Endothelial cell of umbilical vein (primary cell): ENCODE measurements around the gene ZBTB46. TPM values are rescaled to one million over a fixed set of nuclear protein-coding genes. Genes with fewer than 3 reads are reported as not detected.

ENCODE experiments used
- BruUV-seq: library from RNA; stranded (reverse); fragments of 400-500 nt; replicated peaks from 2 replicates; lab custom pipeline; 2021; lab: Mats Ljungman, UMichigan
- CTCF ChIA-PET: fragments of 300-600, 350-600 bp; sonication (Branson Sonifier 250); formaldehyde crosslinking; loops from one replicate; lab custom pipeline; 2021; ENCODE audit warnings: antibody characterized with exemption, inconsistent platforms; lab: Charles Lee
- POLR2A ChIA-PET: fragments of 300-600, 350-600 bp; sonication (Branson Sonifier 250); formaldehyde crosslinking; loops from one replicate; lab custom pipeline; 2021; ENCODE audit warnings: antibody characterized with exemption, inconsistent platforms; lab: Charles Lee
- DNase-seq: peaks from one replicate; pipeline ENCODE4 v3.0.0-alpha.2; 2011; ENCODE audit warnings: low read depth, low spot score
- FAIRE-seq: peaks from 2 replicates; lab custom pipeline; 2011; peaks lifted over from hg19 to GRCh38; lab: Jason Lieb, UNC
- H2AFZ ChIP-seq: 2 replicates; pipeline ENCODE4 v1.6.0; 2012; ENCODE audit warnings: low read depth, low read length, control low read depth, inconsistent platforms
- H3K27ac ChIP-seq: 2 replicates; pipeline ENCODE4 v1.5.1; 2011; ENCODE audit warnings: low read depth, mild to moderate bottlenecking, control low read depth, low read length, moderate library complexity; ENCODE audit not compliant: insufficient read depth
- H3K27me3 ChIP-seq, 2 experiments: 2 replicates each; pipeline versions ENCODE4 v1.6.0 to v1.6.1; 2011; ENCODE audit warnings: low read length in 2 of 2, mixed read lengths in 1 of 2; ENCODE audit not compliant: control insufficient read depth in 2 of 2, insufficient read depth in 2 of 2
- H3K36me3 ChIP-seq, 2 experiments: 2 replicates in 1 of 2; 3 replicates in 1 of 2; pipeline ENCODE4 v1.5.1; 2011; ENCODE audit warnings: low read length in 2 of 2, mild to moderate bottlenecking in 1 of 2, moderate library complexity in 1 of 2; ENCODE audit not compliant: control insufficient read depth in 2 of 2, insufficient read depth in 2 of 2; ENCODE audit errors: extremely low read depth in 1 of 2
- H3K4me1 ChIP-seq: 3 replicates; pipeline ENCODE4 v1.5.1; 2011; ENCODE audit warnings: mild to moderate bottlenecking, low read length; ENCODE audit not compliant: control insufficient read depth, insufficient read depth; ENCODE audit errors: extremely low read depth
- H3K4me2 ChIP-seq: 2 replicates; pipeline ENCODE4 v1.6.1; 2011; ENCODE audit warnings: low read length, control low read depth, mixed read lengths; ENCODE audit not compliant: insufficient read depth
- H3K4me3 ChIP-seq, 3 experiments: fragments of 200-600 bp in 1 of 3; sonication (generic), shearing (Covaris generic) in 1 of 3; replicated peaks in 1 of 3; 2 replicates each; pipeline ENCODE4 v1.5.1; 2011 to 2016; ENCODE audit warnings: control low read depth in 3 of 3, low read length in 3 of 3, mild to moderate bottlenecking in 2 of 3, inconsistent platforms in 1 of 3, low read depth in 1 of 3, moderate library complexity in 1 of 3; ENCODE audit not compliant: insufficient read depth in 1 of 3
- H3K79me2 ChIP-seq: 2 replicates; pipeline ENCODE4 v1.6.0; 2012; ENCODE audit warnings: low read length, inconsistent platforms; ENCODE audit not compliant: control insufficient read depth, insufficient read depth
- H3K9ac ChIP-seq: replicated peaks from 2 replicates; pipeline ENCODE3; 2011; ENCODE audit warnings: low read length, control low read depth; ENCODE audit not compliant: insufficient read depth; ENCODE audit errors: extremely low read depth
- H3K9me1 ChIP-seq: replicated peaks from 3 replicates; pipeline ENCODE4 v1.6.0; 2011; ENCODE audit warnings: mild to moderate bottlenecking, low read length; ENCODE audit not compliant: control insufficient read depth, insufficient read depth; ENCODE audit errors: extremely low read depth
- H3K9me3 ChIP-seq: replicated peaks from 2 replicates; pipeline ENCODE4 v1.5.1; 2012; ENCODE audit warnings: low read length, inconsistent platforms; ENCODE audit not compliant: control insufficient read depth, insufficient read depth
- H4K20me1 ChIP-seq: replicated peaks from 2 replicates; pipeline ENCODE3; 2011; ENCODE audit warnings: mild to moderate bottlenecking, low read length; ENCODE audit not compliant: control insufficient read depth, insufficient read depth; ENCODE audit errors: extremely low read depth
- EZH2 ChIP-seq: IDR thresholded peaks from 2 replicates; pipeline ENCODE4 v1.6.1; 2012; ENCODE audit warnings: borderline replicate concordance, low read depth, mild to moderate bottlenecking, moderate library complexity, low read length, inconsistent platforms; ENCODE audit not compliant: severe bottlenecking
- FOS ChIP-seq: IDR thresholded peaks from 2 replicates; pipeline ENCODE4 v1.6.1; 2011; ENCODE audit warnings: mild to moderate bottlenecking, low read length, moderate library complexity, borderline replicate concordance; ENCODE audit not compliant: insufficient read depth
- GATA2 ChIP-seq: IDR thresholded peaks from 2 replicates; pipeline ENCODE4 v1.7.0; 2011; ENCODE audit warnings: low read depth, mild to moderate bottlenecking, moderate library complexity, mixed read lengths, low read length; ENCODE audit not compliant: insufficient read length, insufficient read depth
- JUN ChIP-seq: IDR thresholded peaks from 2 replicates; pipeline ENCODE4 v1.6.1; 2011; ENCODE audit warnings: borderline replicate concordance, low read depth; ENCODE audit not compliant: insufficient read length, insufficient read depth
- MAX ChIP-seq: IDR thresholded peaks from 2 replicates; pipeline ENCODE4 v1.6.1; 2011; ENCODE audit not compliant: insufficient read depth, insufficient read length
- MYC ChIP-seq: IDR thresholded peaks from one replicate; pipeline ENCODE4 v1.6.1; 2011; ENCODE audit warnings: mild to moderate bottlenecking, low read depth, low read length
- POLR2A ChIP-seq: IDR thresholded peaks from 2 replicates; pipeline ENCODE4 v1.6.1; 2012; ENCODE audit warnings: low read depth, mild to moderate bottlenecking, control low read depth, low read length
- POLR2AphosphoS5 ChIP-seq: IDR thresholded peaks from 2 replicates; pipeline ENCODE4 v1.6.1; 2012; ENCODE audit warnings: low read depth, mild to moderate bottlenecking, control low read depth, low read length, moderate library complexity; ENCODE audit not compliant: insufficient read depth
- dilution Hi-C: fragments of 300-500 bp; cut with MboI; formaldehyde crosslinking; loops from one replicate; pipeline ENCODE4 v1.15.0; 2019; ENCODE audit warnings: low sequenced_read_pairs; ENCODE audit not compliant: extremely low pct_ligation_motif_present
- intact Hi-C: fragments of 100-400 bp; cut with micrococcal nuclease; formaldehyde crosslinking; loops from one replicate; pipeline ENCODE4 v1.10.0; 2022
- polyA plus RNA-seq, 4 experiments: library from polyadenylated mRNA; depleted of rRNA in 3 of 4; stranded (reverse) in 3 of 4; unstranded in 1 of 4; fragments of >200 nt; gene quantifications; 2 replicates each; pipeline versions ENCODE4 v1.2.1 to v1.2.3, GENCODE V29; 2011 to 2012; ENCODE audit warnings: missing spikeins in 1 of 4
- total RNA-seq: library from RNA; stranded (reverse); gene quantifications from 2 replicates; pipeline ENCODE4 v1.2.3, GENCODE V29; 2021
- TF ChIP-seq, protein P1 (sequence below), 2 donors: IDR thresholded peaks; 1 replicate in 1 of 2; 2 replicates in 1 of 2; pipeline ENCODE4 v1.5.1; 2011; ENCODE audit warnings: low read length in 2 of 2, mild to moderate bottlenecking in 2 of 2, moderate library complexity in 2 of 2, control low read depth in 1 of 2, inconsistent platforms in 1 of 2, low read depth in 1 of 2; ENCODE audit not compliant: insufficient read depth in 1 of 2; ENCODE audit errors: extremely low read depth in 1 of 2

The ZBTB46 gene
- total and polyA plus RNA-seq, 2 donors (not counting 3 experiments of a cell fraction or from before 2014, with no cell fraction given): 1.3 to 7.1 TPM

DNA sequence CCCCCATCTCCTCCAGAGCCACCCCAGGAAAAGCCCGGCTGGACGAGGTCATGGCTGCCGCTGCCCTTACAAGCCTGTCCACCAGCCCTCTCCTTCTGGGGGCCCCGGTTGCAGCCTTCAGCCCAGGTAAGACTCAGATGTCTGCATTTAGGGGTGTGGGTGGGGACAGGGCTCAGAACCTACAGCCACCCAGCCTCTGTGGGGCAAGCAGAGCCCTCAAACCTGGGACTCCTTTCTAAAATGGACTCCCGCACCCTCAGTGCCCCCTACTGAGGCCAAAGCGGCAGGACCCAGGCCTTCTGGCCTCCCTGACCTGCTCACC lies 89.7 kb downstream of the ZBTB46 start:
- ChIA-PET POLR2A (no interaction called here), CTCF (interaction anchor here (0.8 to 2.0 kb wide), 13 partner anchors 34 to 297 kb away, joined by 3 to 12 read pairs (median 5); partner anchors contain the start of genes ARFRP1, RTEL1, TNFRSF6B and TPD52L2)
- DNase-seq: no peak
- Histone ChIP-seq H3K4me1 (peaks cover 9% of the 10 kb centered on the region), H3K9me3 (no peaks in the 10 kb centered on the region), H2AFZ (no peak overlapping the region), H3K79me2 (no peaks in the 10 kb centered on the region), H3K4me3 (peak overlapping the region in 1 of 3 experiments; percentile 72), H3K9me1 (no peaks in the 10 kb centered on the region), H3K27me3 (no peaks in the 10 kb centered on the region), H3K9ac (peak overlapping the region; percentile 28), H3K27ac (no peak overlapping the region), H3K4me2 (peak overlapping the region; percentile 76), H3K36me3 (peaks cover 0 to 19% of the 10 kb centered on the region in 2 experiments), H4K20me1 (no peaks in the 10 kb centered on the region)
- intact Hi-C loops (loop anchor here (2.0 kb wide), 1 partner anchor 35 kb away; the partner anchor contains the start of gene ARFRP1), dilution Hi-C loops (no loop called here)
- FAIRE-seq: no peak
- TF ChIP-seq JUN: no peak
- no peak for TF ChIP-seq GATA2
- no peak for TF ChIP-seq FOS
- TF ChIP-seq POLR2AphosphoS5: no peak
- no peak for TF ChIP-seq EZH2
- no peak for TF ChIP-seq MYC
- no peak for TF ChIP-seq POLR2A
- no peak for TF ChIP-seq MAX
- TF ChIP-seq, protein P1, sequence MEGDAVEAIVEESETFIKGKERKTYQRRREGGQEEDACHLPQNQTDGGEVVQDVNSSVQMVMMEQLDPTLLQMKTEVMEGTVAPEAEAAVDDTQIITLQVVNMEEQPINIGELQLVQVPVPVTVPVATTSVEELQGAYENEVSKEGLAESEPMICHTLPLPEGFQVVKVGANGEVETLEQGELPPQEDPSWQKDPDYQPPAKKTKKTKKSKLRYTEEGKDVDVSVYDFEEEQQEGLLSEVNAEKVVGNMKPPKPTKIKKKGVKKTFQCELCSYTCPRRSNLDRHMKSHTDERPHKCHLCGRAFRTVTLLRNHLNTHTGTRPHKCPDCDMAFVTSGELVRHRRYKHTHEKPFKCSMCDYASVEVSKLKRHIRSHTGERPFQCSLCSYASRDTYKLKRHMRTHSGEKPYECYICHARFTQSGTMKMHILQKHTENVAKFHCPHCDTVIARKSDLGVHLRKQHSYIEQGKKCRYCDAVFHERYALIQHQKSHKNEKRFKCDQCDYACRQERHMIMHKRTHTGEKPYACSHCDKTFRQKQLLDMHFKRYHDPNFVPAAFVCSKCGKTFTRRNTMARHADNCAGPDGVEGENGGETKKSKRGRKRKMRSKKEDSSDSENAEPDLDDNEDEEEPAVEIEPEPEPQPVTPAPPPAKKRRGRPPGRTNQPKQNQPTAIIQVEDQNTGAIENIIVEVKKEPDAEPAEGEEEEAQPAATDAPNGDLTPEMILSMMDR (IDR thresholded peaks at IDR 0.05; ENCODE audit: extremely low read depth in 1 of 2, insufficient read depth in 1 of 2, low read depth in 1 of 2, low read length in 2 of 2): no peak
- no TSS peak for BruUV-seq
